Astrocyte (in vitro differentiated cells and primary cell): ENCODE data around the gene USP40.

Experiments
- CTCF ChIP-seq: IDR thresholded peaks from 2 replicates; pipeline ENCODE4 v1.5.1; 2011; ENCODE audit warnings: low read depth, mild to moderate bottlenecking, inconsistent platforms, low read length, moderate library complexity; ENCODE audit not compliant: insufficient read depth
- EZH2 ChIP-seq: IDR thresholded peaks from 2 replicates; pipeline ENCODE4 v1.6.1; 2012; ENCODE audit warnings: mild to moderate bottlenecking, low read length, inconsistent platforms; ENCODE audit not compliant: insufficient read depth

GRCh38 chr2:233462826-233463470, 103.6 kb downstream of the USP40 start:
- TF ChIP-seq CTCF (no peak), EZH2 (no peak)
